Measurements from ENCODE around the gene OR2AG2. TPM values are rescaled to one million over a fixed set of nuclear protein-coding genes. Genes with fewer than 3 reads are reported as not detected.

The OR2AG2 gene
- total and polyA plus RNA-seq, 9 of the 15 experiments (the other 6 are each of a cell fraction or from before 2014, with no cell fraction given), result 0.15 to 0.91 (median 0.55) TPM

GRCh38 chr11:6747097-6747668 lies 24.6 kb downstream of the OR2AG2 start (continued):
- TF ChIP-seq ZNF124 (CRISPR knock-in tag; IDR thresholded peaks at IDR 0.05) (no peak), ZNF766 (CRISPR knock-in tag; conservative IDR thresholded peaks at IDR 0.05) (peak; percentile 67), ZNF699 (CRISPR knock-in tag; IDR thresholded peaks at IDR 0.05; ENCODE audit: insufficient replicate concordance) (no peak), U2AF2 (optimal IDR thresholded peaks at IDR 0.05; ENCODE audit: low read depth, low read length) (no peak), ZNF197 (CRISPR knock-in tag; IDR thresholded peaks at IDR 0.05; ENCODE audit: low read depth) (no peak), ZNF644 (tag; IDR thresholded peaks at IDR 0.05; ENCODE audit: low read depth) (0 out of 2 replicates have a peak, but pooled peaks have one; percentile 46), TEAD4 (IDR thresholded peaks at IDR 0.05; ENCODE audit: low read length) (peak; percentile 52; the same call in 1 of the 2 replicates), TEAD4 (CRISPR knock-in tag; IDR thresholded peaks at IDR 0.05; ENCODE audit: borderline replicate concordance) (no peak), TCF3 (CRISPR knock-in tag; IDR thresholded peaks at IDR 0.05) (peak; percentile 53), ZNF589 (CRISPR knock-in tag; IDR thresholded peaks at IDR 0.05; ENCODE audit: low read depth) (0 out of 2 replicates have a peak, but pooled peaks have one; percentile 27), SOX6 (IDR thresholded peaks at IDR 0.05) (peak; percentile 50; the same call in 1 of the 2 replicates), NBN (IDR thresholded peaks at IDR 0.05; ENCODE audit: low read depth) (no peak), CBFA2T2 (conservative IDR thresholded peaks at IDR 0.05) (peak; percentile 42; the same call in 1 of the 2 replicates)
- TF ChIP-seq, protein P1, sequence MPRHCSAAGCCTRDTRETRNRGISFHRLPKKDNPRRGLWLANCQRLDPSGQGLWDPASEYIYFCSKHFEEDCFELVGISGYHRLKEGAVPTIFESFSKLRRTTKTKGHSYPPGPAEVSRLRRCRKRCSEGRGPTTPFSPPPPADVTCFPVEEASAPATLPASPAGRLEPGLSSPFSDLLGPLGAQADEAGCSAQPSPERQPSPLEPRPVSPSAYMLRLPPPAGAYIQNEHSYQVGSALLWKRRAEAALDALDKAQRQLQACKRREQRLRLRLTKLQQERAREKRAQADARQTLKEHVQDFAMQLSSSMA (CRISPR knock-in tag; IDR thresholded peaks at IDR 0.05), result no peak
- TF ChIP-seq, protein P2, sequence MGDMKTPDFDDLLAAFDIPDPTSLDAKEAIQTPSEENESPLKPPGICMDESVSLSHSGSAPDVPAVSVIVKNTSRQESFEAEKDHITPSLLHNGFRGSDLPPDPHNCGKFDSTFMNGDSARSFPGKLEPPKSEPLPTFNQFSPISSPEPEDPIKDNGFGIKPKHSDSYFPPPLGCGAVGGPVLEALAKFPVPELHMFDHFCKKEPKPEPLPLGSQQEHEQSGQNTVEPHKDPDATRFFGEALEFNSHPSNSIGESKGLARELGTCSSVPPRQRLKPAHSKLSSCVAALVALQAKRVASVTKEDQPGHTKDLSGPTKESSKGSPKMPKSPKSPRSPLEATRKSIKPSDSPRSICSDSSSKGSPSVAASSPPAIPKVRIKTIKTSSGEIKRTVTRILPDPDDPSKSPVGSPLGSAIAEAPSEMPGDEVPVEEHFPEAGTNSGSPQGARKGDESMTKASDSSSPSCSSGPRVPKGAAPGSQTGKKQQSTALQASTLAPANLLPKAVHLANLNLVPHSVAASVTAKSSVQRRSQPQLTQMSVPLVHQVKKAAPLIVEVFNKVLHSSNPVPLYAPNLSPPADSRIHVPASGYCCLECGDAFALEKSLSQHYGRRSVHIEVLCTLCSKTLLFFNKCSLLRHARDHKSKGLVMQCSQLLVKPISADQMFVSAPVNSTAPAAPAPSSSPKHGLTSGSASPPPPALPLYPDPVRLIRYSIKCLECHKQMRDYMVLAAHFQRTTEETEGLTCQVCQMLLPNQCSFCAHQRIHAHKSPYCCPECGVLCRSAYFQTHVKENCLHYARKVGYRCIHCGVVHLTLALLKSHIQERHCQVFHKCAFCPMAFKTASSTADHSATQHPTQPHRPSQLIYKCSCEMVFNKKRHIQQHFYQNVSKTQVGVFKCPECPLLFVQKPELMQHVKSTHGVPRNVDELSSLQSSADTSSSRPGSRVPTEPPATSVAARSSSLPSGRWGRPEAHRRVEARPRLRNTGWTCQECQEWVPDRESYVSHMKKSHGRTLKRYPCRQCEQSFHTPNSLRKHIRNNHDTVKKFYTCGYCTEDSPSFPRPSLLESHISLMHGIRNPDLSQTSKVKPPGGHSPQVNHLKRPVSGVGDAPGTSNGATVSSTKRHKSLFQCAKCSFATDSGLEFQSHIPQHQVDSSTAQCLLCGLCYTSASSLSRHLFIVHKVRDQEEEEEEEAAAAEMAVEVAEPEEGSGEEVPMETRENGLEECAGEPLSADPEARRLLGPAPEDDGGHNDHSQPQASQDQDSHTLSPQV (IDR thresholded peaks at IDR 0.05), result 0 out of 2 replicates have a peak, but pooled peaks have one; percentile 43
- TF ChIP-seq, protein P3, sequence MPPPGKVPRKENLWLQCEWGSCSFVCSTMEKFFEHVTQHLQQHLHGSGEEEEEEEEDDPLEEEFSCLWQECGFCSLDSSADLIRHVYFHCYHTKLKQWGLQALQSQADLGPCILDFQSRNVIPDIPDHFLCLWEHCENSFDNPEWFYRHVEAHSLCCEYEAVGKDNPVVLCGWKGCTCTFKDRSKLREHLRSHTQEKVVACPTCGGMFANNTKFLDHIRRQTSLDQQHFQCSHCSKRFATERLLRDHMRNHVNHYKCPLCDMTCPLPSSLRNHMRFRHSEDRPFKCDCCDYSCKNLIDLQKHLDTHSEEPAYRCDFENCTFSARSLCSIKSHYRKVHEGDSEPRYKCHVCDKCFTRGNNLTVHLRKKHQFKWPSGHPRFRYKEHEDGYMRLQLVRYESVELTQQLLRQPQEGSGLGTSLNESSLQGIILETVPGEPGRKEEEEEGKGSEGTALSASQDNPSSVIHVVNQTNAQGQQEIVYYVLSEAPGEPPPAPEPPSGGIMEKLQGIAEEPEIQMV (tag; conservative IDR thresholded peaks at IDR 0.05; ENCODE audit: low read depth), result 0 out of 2 replicates have a peak, but pooled peaks have one; percentile 7

Data from K562 (cell line).